ENCODE measurements around the gene NFATC2IP.

GRCh38 chr16:28992496-28992895, 41.8 kb downstream of the NFATC2IP start:
- TF ChIP-seq POLR2A (IDR thresholded peaks at IDR 0.05; ENCODE audit: low read depth, low read length) = no peak
- TF ChIP-seq TAF1 (IDR thresholded peaks at IDR 0.05; ENCODE audit: borderline replicate concordance, low read depth, low read length) = no peak
